Liver (tissue), 3 donors: Measurements from ENCODE around the gene SPDYE4.

Experiments used
- ATF3 ChIP-seq: IDR thresholded peaks from 2 replicates; pipeline ENCODE4 v1.6.1; 2016; ENCODE audit warnings: antibody characterized with exemption
- CTCF ChIP-seq: fragments of 150-350 bp; IDR thresholded peaks from 2 replicates; pipeline ENCODE4 v1.5.1; 2017; ENCODE audit warnings: improper control_type of control experiment, low read depth, low read length; ENCODE audit not compliant: missing input control
- HNF4A ChIP-seq, 2 donors: conservative IDR thresholded peaks; 2 replicates each; pipeline ENCODE4 v1.6.1; 2016; ENCODE audit warnings: antibody characterized with exemption in 2 of 2, mild to moderate bottlenecking in 2 of 2
- HNF4G ChIP-seq: IDR thresholded peaks from 2 replicates; pipeline ENCODE4 v1.6.1; 2016; ENCODE audit warnings: antibody characterized with exemption
- RAD21 ChIP-seq, 2 donors: IDR thresholded peaks; 2 replicates each; pipeline ENCODE4 v1.6.1; 2016; ENCODE audit warnings: antibody characterized with exemption in 2 of 2, mild to moderate bottlenecking in 2 of 2
- REST ChIP-seq: IDR thresholded peaks from 2 replicates; pipeline ENCODE4 v1.6.1; 2016; ENCODE audit warnings: antibody characterized with exemption, mild to moderate bottlenecking
- SP1 ChIP-seq: IDR thresholded peaks from 2 replicates; pipeline ENCODE4 v1.6.1; 2018; ENCODE audit warnings: antibody characterized with exemption, mild to moderate bottlenecking
- TAF1 ChIP-seq: conservative IDR thresholded peaks from 2 replicates; pipeline ENCODE4 v1.6.1; 2016; ENCODE audit warnings: antibody characterized with exemption, mild to moderate bottlenecking
- donor health status: healthy.
- donor health status: healthy.

- no peak for TF ChIP-seq CTCF
- TF ChIP-seq TAF1, result no peak
- no peak for TF ChIP-seq ATF3
- no peak for TF ChIP-seq REST
- no peak for TF ChIP-seq SP1
- no peak for TF ChIP-seq HNF4G
- TF ChIP-seq RAD21 (IDR thresholded peaks at IDR 0.05), result no peak
- no peak for TF ChIP-seq HNF4A (conservative IDR thresholded peaks at IDR 0.05)
Observed at GRCh38 chr17:8794636-8795035, 36.3 kb upstream of the SPDYE4 start.
